KMS-11 (cell line): ENCODE results near the gene CENPA.

Experiments
- H2AFZ ChIP-seq: fragments of 200-600 bp; sonication (generic); 2 replicates; pipeline ENCODE4 v1.6.1; 2016; ENCODE audit warnings: antibody characterized with exemption, mixed run types, low read depth
- H3K27ac ChIP-seq: fragments of 200-600 bp; sonication (generic); 2 replicates; pipeline ENCODE4 v1.6.1; 2016; ENCODE audit warnings: mild to moderate bottlenecking, mixed run types
- H3K27me3 ChIP-seq: fragments of 200-600 bp; sonication (generic); 2 replicates; pipeline ENCODE4 v1.6.1; 2017; ENCODE audit warnings: mild to moderate bottlenecking, low read depth, mixed run types, moderate library complexity; ENCODE audit not compliant: insufficient read depth
- H3K36me3 ChIP-seq: fragments of 200-600 bp; sonication (generic); 2 replicates; pipeline ENCODE4 v1.6.1; 2017; ENCODE audit warnings: mild to moderate bottlenecking, mixed run types; ENCODE audit not compliant: insufficient read depth
- H3K4me1 ChIP-seq: fragments of 200-600 bp; sonication (generic); 2 replicates; pipeline ENCODE4 v1.6.1; 2016; ENCODE audit warnings: mild to moderate bottlenecking, low read depth, mixed run types; ENCODE audit not compliant: poor library complexity, severe bottlenecking
- H3K4me2 ChIP-seq: fragments of 200-600 bp; sonication (generic); 2 replicates; pipeline ENCODE4 v1.7.0; 2016; ENCODE audit warnings: mild to moderate bottlenecking, mixed run types
- H3K4me3 ChIP-seq: fragments of 200-600 bp; sonication (generic); IDR thresholded peaks from 2 replicates; pipeline ENCODE4 v1.6.1; 2017; ENCODE audit warnings: low read depth, low read length, mixed read lengths; ENCODE audit not compliant: insufficient read depth
- H3K79me2 ChIP-seq: fragments of 200-600 bp; sonication (generic); 2 replicates; pipeline ENCODE4 v1.6.1; 2016; ENCODE audit warnings: low read depth, mixed run types; ENCODE audit not compliant: insufficient read depth
- H3K9ac ChIP-seq: fragments of 200-600 bp; sonication (generic); 2 replicates; pipeline ENCODE4 v1.6.1; 2016; ENCODE audit warnings: mild to moderate bottlenecking, mixed run types
- H4K20me1 ChIP-seq: fragments of 200-600 bp; sonication (generic); 2 replicates; pipeline ENCODE4 v1.6.1; 2016; ENCODE audit warnings: mild to moderate bottlenecking, mixed run types; ENCODE audit not compliant: insufficient read depth
- CTCF ChIP-seq: fragments of 200-600 bp; sonication (generic); conservative IDR thresholded peaks from 2 replicates; pipeline ENCODE4 v1.6.1; 2017; ENCODE audit warnings: low read depth, mild to moderate bottlenecking, antibody characterized with exemption, low read length, moderate library complexity, mixed read lengths

The CENPA gene

GRCh38 chr2:26767894-26768487 lies 17.9 kb upstream of the CENPA start:
- no peak overlapping the region for H3K4me2 ChIP-seq
- peaks cover 20% of the 10 kb centered on the region; the same call in 1 of the 2 replicates for H3K79me2 ChIP-seq
- peaks cover 64% of the 10 kb centered on the region for H3K4me1 ChIP-seq
- no peak overlapping the region for H2AFZ ChIP-seq
- TF ChIP-seq CTCF = no peak
- H3K36me3 ChIP-seq = no peaks in the 10 kb centered on the region
- no peak overlapping the region for H3K27ac ChIP-seq
- no peaks in the 10 kb centered on the region for H4K20me1 ChIP-seq
- no peak overlapping the region for H3K9ac ChIP-seq
- H3K4me3 ChIP-seq = no peak overlapping the region
- H3K27me3 ChIP-seq = no peaks in the 10 kb centered on the region

GRCh38 chr2:26768759-26769088 lies 17.1 kb upstream of the CENPA start:
- Histone ChIP-seq H3K4me3 (no peak overlapping the region), H4K20me1 (no peaks in the 10 kb centered on the region), H3K9ac (no peak overlapping the region), H3K36me3 (no peaks in the 10 kb centered on the region), H3K4me1 (peaks cover 72% of the 10 kb centered on the region), H3K27ac (no peak overlapping the region), H3K79me2 (peaks cover 20% of the 10 kb centered on the region; the same call in 1 of the 2 replicates), H3K4me2 (no peak overlapping the region), H2AFZ (no peak overlapping the region), H3K27me3 (no peaks in the 10 kb centered on the region)
- TF ChIP-seq CTCF = no peak

- no peaks in the 10 kb centered on the region for H4K20me1 ChIP-seq
- TF ChIP-seq CTCF = no peak
- peaks cover 20% of the 10 kb centered on the region; the same call in 1 of the 2 replicates for H3K79me2 ChIP-seq
- H3K27me3 ChIP-seq = no peaks in the 10 kb centered on the region
- no peak overlapping the region for H3K9ac ChIP-seq
- H3K36me3 ChIP-seq = no peaks in the 10 kb centered on the region
- H3K4me2 ChIP-seq = no peak overlapping the region
- no peak overlapping the region for H3K4me3 ChIP-seq
- H3K27ac ChIP-seq = no peak overlapping the region
- H2AFZ ChIP-seq = no peak overlapping the region
- H3K4me1 ChIP-seq = peaks cover 74% of the 10 kb centered on the region
These were observed 16.6 kb upstream of the CENPA start for GRCh38 chr2:26769089-26769761.

GRCh38 chr2:26770986-26771586 lies 14.8 kb upstream of the CENPA start:
- Histone ChIP-seq H4K20me1 (no peaks in the 10 kb centered on the region), H3K4me3 (no peak overlapping the region), H3K4me2 (peak overlapping the region; percentile 55), H3K4me1 (peaks cover 60% of the 10 kb centered on the region), H3K9ac (no peak overlapping the region), H3K79me2 (peaks cover 13% of the 10 kb centered on the region; the same call in 1 of the 2 replicates), H3K27ac (peak overlapping the region; percentile 65), H3K36me3 (no peaks in the 10 kb centered on the region), H3K27me3 (no peaks in the 10 kb centered on the region), H2AFZ (no peak overlapping the region)
- 0 out of 2 replicates have a peak, but pooled peaks have one; percentile 17 for TF ChIP-seq CTCF
